Endodermal cell (in vitro differentiated cells): ENCODE measurements around the gene EMC9. TPM values are rescaled to one million over a fixed set of nuclear protein-coding genes. Genes with fewer than 3 reads are reported as not detected.

ENCODE experiments used
- DNase-seq: peaks from one replicate; pipeline ENCODE4 v3.0.0-alpha.2; 2017
- H3K27ac ChIP-seq: 2 replicates; pipeline ENCODE4 v1.5.1; 2013; ENCODE audit warnings: mild to moderate bottlenecking, low read depth, low read length, moderate library complexity
- H3K27me3 ChIP-seq: 2 replicates; pipeline ENCODE4 v1.6.1; 2013; ENCODE audit warnings: mild to moderate bottlenecking, low read length, moderate library complexity; ENCODE audit not compliant: insufficient read depth, control insufficient read depth, poor library complexity, severe bottlenecking
- H3K36me3 ChIP-seq: 2 replicates; pipeline ENCODE4 v1.7.0; 2013; ENCODE audit warnings: mild to moderate bottlenecking, low read length, moderate library complexity; ENCODE audit not compliant: control insufficient read depth, insufficient read depth
- H3K4me1 ChIP-seq: one replicate; pipeline ENCODE4 v1.7.0; 2013; ENCODE audit warnings: low read length; ENCODE audit not compliant: control insufficient read depth, insufficient read depth
- H3K4me3 ChIP-seq: 2 replicates; pipeline ENCODE4 v1.5.1; 2013; ENCODE audit warnings: mild to moderate bottlenecking, low read length, moderate library complexity
- H3K9ac ChIP-seq: 2 replicates; pipeline ENCODE4 v1.6.1; 2013; ENCODE audit warnings: mild to moderate bottlenecking, low read length, moderate library complexity; ENCODE audit not compliant: poor library complexity, severe bottlenecking; ENCODE audit errors: extremely low read depth
- H3K9me3 ChIP-seq: 2 replicates; pipeline ENCODE4 v1.6.1; 2013; ENCODE audit warnings: mild to moderate bottlenecking, low read length, moderate library complexity; ENCODE audit not compliant: control insufficient read depth
- H3K27ac Mint-ChIP-seq: 2 replicates; pipeline ENCODE4 v1.8.0; 2020; ENCODE audit warnings: mixed read lengths
- H3K27me3 Mint-ChIP-seq: 2 replicates; pipeline ENCODE4 v1.8.0; 2021; ENCODE audit warnings: mild to moderate bottlenecking, mixed read lengths; ENCODE audit not compliant: insufficient read depth
- H3K36me3 Mint-ChIP-seq: 2 replicates; pipeline ENCODE4 v1.8.0; 2020; ENCODE audit warnings: low read depth, mixed read lengths
- H3K4me1 Mint-ChIP-seq: 2 replicates; pipeline ENCODE4 v1.8.0; 2020; ENCODE audit warnings: mixed read lengths
- H3K4me3 Mint-ChIP-seq: 2 replicates; pipeline ENCODE4 v1.8.0; 2020; ENCODE audit warnings: mild to moderate bottlenecking, moderate library complexity, mixed read lengths
- H3K9me3 Mint-ChIP-seq: 2 replicates; pipeline ENCODE4 v1.8.0; 2020; ENCODE audit warnings: mild to moderate bottlenecking, mixed read lengths
- CTCF ChIP-seq: fragments of 200-600 bp; sonication (generic); conservative IDR thresholded peaks from 2 replicates; pipeline ENCODE4 v1.5.0; 2021; ENCODE audit warnings: antibody characterized with exemption, mild to moderate bottlenecking
- WGBS, 2 experiments: methylation state at CpG; one replicate each; pipeline versions ENCODE4 v1.1.5 to v1.1.7; 2013; ENCODE audit warnings: missing lambda C conversion rate in 2 of 2, mixed read lengths in 1 of 2; ENCODE audit not compliant: insufficient coverage in 1 of 2, insufficient read length in 1 of 2; 5-methylcytosine and 5-hydroxymethylcytosine counted together
- total RNA-seq, 2 donors: library from RNA; stranded (reverse); fragmentation: NEBNext Ultra II Directional in 1 of 2; extraction: Animal tissue kit (Norgen Biotek cat#: 25700) in 1 of 2; gene quantifications; 2 replicates in 1 of 2; 3 replicates in 1 of 2; pipeline ENCODE4 v1.2.1, GENCODE V29; 2021

The EMC9 gene
- total RNA-seq, 2 donors from 2014 or later: 34.0 to 39.5 TPM

- Histone ChIP-seq H3K27me3 (no peaks in the 10 kb centered on the region), H3K4me1 (peaks cover 6% of the 10 kb centered on the region), H3K9me3 (no peaks in the 10 kb centered on the region), H3K9ac (peak within 1 kb of the TSS; percentile 66), H3K4me3 (peak within 1 kb of the TSS; percentile 98), H3K27ac (peak within 1 kb of the TSS; percentile 75), H3K36me3 (peaks cover 51% of the 10 kb centered on the region)
- H3K27ac Mint-ChIP-seq: peak within 1 kb of the TSS; percentile 98
- peak; percentile 19 for TF ChIP-seq CTCF
- peak; percentile 99 for DNase-seq
- peaks cover 43% of the 10 kb centered on the region for H3K36me3 Mint-ChIP-seq
- H3K4me3 Mint-ChIP-seq: peak within 1 kb of the TSS; percentile 92
- 0% methylated on average over 6 to 22 of the region's 25 CpGs for WGBS, 2 experiments
- H3K27me3 Mint-ChIP-seq: no peaks in the 10 kb centered on the region
- H3K4me1 Mint-ChIP-seq: peaks cover 20% of the 10 kb centered on the region
- H3K9me3 Mint-ChIP-seq: no peaks in the 10 kb centered on the region
These were observed 5.1 kb upstream of the EMC9 start, which contains the start of gene PSME2 for GRCh38 chr14:24146453-24146977. TSS of gene PSME2 (minus strand) at chr14:24146610. CDS start at chr14:24146581, 29 bp downstream.

DNA sequence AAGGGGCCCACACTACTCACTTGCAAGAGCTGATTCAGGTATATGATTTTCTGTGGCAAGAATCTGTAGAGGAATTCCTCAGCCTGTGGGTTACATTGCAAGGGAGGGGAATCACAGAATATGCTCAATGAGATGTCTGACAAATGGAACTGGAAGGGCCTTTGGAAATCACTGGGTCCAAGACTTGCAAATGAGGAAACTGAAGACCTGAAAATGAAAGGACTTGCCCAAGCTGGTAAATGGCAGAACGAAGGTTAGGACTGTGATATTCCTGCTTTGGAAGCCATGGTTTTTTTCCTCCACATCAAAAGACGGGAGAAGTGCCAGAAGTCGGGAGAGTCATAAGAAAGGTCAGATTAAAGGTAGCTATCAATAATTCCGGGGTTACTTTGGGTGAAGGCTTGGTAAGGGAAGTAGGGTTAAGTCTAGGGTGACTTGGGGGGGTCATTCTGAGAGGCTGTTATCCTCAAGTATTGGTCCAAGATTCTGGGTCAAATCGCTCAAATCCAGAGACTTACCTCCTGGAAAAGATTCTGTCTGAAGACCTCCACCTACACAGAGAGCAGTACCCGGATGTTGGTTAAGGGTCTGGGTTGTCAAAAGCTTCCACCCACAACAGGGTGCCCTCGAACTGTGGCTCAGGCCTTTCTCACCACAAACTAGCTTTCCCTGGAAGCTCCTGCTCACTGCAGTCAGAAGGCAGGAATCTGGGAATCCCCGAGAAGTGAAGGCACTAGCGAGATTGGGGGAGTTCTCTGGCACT, 4.5 kb upstream of the EMC9 start:
- peak overlapping the region; percentile 92 for H3K4me3 Mint-ChIP-seq
- Histone ChIP-seq H3K4me1 (peaks cover 6% of the 10 kb centered on the region), H3K36me3 (peaks cover 44% of the 10 kb centered on the region), H3K27ac (peak overlapping the region; percentile 25), H3K9me3 (no peaks in the 10 kb centered on the region), H3K27me3 (no peaks in the 10 kb centered on the region), H3K4me3 (peak overlapping the region; percentile 98), H3K9ac (peak overlapping the region; percentile 43)
- peaks cover 20% of the 10 kb centered on the region for H3K4me1 Mint-ChIP-seq
- no peaks in the 10 kb centered on the region for H3K27me3 Mint-ChIP-seq
- TF ChIP-seq CTCF: no peak
- no peaks in the 10 kb centered on the region for H3K9me3 Mint-ChIP-seq
- WGBS, 2 experiments: 20 to 41% methylated on average over 4 to 9 of the region's 9 CpGs
- DNase-seq: no peak
- H3K36me3 Mint-ChIP-seq: peaks cover 37% of the 10 kb centered on the region
- peak overlapping the region; percentile 92 for H3K27ac Mint-ChIP-seq

- no peak overlapping the region for H3K9ac ChIP-seq
- 94% methylated on average over 2 of the region's 2 CpGs; no CpG with 5 or more reads in 1 of the 2 experiments for WGBS, 2 experiments
- no peaks in the 10 kb centered on the region for H3K9me3 Mint-ChIP-seq
These were observed 3.8 kb upstream of the EMC9 start for GRCh38 chr14:24145219-24145618.

More at GRCh38 chr14:24145219-24145618, 3.8 kb upstream of the EMC9 start:
- Mint-ChIP-seq H3K4me3 (peak overlapping the region; percentile 92), H3K4me1 (peaks cover 20% of the 10 kb centered on the region), H3K27me3 (no peaks in the 10 kb centered on the region), H3K36me3 (peaks cover 30% of the 10 kb centered on the region), H3K27ac (no peak overlapping the region)
- Histone ChIP-seq H3K4me1 (peaks cover 6% of the 10 kb centered on the region), H3K9me3 (no peaks in the 10 kb centered on the region), H3K27me3 (no peaks in the 10 kb centered on the region), H3K27ac (no peak overlapping the region), H3K4me3 (peak overlapping the region; percentile 98), H3K36me3 (peaks cover 38% of the 10 kb centered on the region)
- TF ChIP-seq CTCF: no peak
- DNase-seq: no peak
